DMS53 treated with DMSO at 0.1 percent for 48 hours (cell line): ENCODE measurements around the gene LDB1.
A peak's percentile ranks its signal among the peaks of the same experiment; 100 is the strongest.

ENCODE experiments used
- DNase-seq: peaks from one replicate; lab custom pipeline; 2025; ENCODE audit not compliant: unreplicated experiment; lab: John Stamatoyannopoulos, UW

Gene LDB1

DNA sequence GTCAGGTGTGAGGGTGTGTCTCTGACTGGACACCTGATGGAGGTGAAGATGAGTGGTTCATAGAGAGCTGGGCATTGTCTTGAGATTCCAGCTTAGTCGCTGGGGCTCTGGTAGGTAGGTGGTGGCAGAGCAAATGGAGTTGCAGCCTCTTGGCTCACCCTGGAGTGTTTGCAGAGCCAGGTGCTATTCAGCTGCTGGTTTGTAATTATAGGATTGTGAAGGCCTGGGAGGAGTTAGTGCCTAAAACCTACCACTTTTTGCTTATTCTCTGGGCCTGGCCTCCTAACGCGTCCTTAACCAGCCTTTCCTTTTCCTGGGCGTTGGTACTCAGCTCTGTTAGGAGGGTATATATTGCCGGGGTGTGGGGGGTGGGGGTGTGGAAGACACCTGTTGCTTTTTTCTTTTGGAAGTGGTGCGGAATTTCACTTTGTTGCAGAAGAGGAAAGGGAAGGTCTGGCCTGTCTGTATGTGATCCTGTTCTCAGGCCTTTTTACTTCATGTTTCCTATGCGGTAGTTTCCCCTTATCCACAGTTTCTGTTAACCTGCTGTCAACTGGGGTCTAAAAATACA, 15.9 kb upstream of the LDB1 start:
- DNase-seq, result peak; percentile 50

DNA sequence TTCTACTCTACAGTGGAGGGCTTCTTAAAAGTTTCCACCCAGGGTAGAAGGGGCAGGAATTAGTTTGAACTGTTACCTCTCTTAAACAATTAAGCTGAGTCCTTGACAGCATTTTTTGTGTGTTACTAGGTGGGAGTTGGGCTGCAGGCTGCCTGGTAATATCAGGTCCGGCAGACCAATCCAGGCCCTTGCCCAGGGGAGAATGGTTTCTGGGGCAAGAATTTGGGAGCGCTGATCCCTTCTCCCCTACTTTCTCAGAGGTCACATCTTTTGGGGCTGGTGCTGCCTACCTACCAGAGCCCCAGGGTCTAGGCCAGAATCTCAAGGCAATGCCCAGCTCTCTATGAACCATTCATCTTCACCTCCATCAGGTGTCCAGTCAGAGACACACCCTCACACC, 14.2 kb upstream of the LDB1 start:
- DNase-seq, result no peak

DNA sequence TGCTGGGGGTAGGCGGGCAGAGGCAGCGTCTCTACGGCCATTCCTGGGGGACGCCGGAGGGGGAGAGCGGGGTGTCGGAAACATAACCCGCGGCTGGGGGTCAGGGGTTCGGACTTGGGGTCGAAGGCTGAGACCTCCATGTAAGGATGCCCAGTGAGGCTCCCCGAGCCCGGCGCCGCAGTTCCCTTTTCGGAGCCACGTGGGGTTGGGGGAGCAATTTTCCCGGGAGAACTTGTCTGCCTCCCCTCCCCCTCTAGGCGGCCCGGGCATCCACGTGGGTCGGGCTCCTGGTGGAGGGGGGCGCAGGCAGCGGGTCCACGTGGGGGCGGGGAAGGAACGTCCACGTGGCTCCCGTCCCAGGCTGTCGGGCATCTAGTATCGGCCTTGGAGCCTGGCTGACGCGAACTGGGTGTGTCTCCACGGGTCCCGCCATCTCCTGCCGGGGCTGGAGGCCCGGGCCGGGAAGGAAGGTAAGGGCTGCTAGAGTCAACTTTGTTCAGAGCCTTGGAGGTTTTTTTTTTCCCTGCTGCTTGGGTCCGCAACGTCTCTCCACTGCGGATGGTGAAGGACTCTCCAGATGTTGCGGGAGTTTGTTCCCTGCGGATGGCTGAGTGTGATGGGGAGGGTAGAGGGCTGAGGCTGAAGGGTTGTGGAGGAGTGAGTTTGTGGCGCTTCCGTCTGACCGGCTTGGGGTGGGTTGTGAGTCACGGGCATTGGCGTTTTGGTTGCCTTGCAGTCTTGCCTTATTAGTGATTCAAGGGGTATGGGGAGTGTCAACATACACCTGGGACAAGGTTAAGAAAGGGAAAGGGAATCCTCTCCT, 13.4 kb upstream of the LDB1 start:
- no peak for DNase-seq

DNA sequence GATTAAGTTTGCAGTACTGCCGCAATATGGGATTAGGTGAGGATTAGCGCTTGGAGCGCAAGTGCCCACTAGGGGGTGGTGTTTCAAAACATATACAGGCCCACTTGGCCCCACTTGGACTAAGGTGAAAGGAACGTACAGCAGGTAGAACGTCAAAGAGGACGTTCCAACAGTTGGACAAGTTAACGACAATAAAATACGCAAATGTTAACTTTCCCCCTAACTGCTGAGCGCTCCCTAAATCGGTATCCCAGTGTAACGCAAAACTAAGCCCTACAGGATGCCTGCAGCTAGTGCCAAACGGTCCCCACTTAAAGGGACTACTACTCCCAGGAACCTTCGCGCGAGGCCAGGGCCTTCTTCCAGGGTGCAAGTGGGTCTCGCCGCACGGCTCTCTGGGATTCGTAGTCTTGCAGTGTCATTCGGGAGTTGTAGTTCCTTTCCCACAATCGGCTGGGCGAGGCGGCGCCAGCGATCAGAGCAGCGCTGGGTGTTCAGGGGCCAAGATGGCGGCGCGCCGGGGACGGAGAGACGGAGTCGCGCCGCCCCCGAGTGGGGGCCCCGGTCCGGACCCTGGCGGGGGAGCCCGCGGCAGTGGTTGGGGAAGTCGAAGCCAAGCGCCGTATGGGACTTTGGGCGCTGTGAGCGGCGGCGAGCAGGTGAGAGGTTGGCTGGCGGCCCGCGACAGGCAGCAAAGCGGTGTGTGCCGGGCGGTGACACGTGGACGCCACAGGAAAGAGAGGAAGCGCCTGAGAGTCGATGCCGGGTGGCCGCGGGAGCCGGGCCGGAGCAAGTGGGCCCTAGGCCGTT, 12.6 kb upstream of the LDB1 start, which contains the start of gene PPRC1:
Gene PPRC1 (plus strand): TSS at position 478 of the 810 bp plus-strand sequence. CDS start 29 bp downstream, at position 507.
- DNase-seq, result peak; percentile 98

DNA sequence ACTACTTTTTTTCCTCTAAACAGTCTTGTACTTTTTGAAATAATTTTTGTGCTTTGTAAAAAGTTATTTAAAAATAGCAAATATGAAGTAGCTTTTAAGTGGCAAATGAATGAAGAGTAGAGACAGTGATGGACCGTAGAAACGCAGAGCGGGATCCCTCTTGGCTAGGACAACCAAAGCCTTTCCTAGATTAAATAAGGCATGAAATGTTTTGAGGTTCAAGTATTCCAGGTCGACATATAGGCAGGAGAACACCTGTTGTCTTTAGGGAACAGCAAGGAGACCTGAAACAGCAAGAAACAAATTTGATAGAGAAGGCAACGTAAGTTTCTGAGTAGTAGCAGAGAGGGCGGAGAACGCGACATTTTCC, 12.0 kb upstream of the LDB1 start:
- no peak for DNase-seq

DNA sequence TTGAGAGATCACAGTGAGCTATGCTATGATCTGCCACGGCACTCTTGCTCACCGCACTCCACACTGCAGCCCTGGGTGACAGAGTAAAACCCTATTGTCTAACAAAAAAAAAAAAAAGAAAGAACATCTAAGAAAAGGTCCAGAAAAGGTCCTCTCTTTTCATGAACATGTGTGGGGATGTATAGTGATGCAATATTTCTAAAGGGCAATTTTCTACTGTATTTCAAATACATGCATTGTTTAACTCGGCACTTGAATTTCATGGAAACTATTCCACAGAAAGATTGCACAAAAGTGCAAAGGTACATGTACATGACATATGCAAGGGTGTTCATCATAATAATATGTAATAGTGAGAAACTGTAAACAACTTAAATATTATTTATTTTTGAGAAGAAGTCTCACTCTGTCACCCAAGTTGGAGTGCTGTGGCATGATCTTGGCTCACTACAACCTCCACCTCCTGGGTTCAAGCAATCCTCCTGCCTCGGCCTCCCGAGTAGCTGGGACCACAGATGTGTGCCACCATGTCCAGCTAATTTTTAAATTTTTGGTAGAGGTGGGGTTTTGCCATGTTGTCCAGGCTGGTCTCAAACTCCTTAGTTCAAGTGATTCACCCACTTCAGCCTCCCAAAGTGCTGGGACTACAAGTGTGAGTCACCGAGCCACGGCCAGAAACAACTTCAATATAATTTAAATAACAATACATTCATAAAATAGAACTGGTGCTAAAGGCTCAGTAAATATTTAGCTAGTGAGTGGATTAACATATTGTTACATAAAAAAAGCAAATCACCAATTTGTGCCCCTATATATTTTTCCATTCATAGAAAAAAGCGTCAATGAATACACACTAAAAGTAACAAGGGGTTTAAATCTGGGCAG, 11.4 kb upstream of the LDB1 start:
- DNase-seq, result peak; percentile 64

DNA sequence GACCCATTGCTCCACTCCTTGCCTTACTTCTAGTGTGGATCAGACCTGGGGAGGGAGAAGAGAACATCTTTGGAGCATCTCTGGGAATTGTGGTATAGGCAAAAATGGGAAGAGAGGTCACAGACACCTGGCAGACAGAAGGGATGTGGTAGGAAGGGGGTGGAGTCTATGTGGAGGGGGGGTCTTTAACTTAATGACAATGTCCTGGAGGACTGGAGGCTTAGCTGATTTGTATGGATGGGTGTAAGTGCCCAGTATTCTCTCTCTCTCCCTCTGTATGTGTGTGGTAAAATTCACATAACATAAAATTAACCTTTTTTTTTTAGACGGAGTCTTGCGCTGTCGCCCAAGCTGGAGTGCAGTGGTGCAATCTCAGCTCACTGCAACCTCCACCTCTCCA, 3.1 kb upstream of the LDB1 start:
- no peak for DNase-seq

DNA sequence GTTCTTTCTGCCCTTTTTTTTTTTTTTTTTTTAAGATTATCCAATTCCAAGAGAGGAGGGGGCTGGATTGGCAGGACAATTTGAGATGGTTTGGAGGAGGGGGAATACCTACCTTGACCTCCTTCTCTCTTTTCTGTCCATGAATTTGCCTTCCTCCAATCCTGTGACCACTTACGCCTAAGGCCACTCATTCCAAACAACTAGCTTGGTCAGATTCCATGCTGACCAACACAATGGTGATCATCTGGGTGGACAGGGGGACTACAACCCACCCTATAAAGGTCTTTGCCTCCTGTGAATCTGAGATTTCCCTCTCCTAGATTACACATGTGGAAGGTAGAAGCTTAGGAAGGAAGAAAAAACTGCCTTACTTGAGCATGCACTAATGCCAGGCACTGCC, 2.3 kb upstream of the LDB1 start:
- DNase-seq, result no peak

DNA sequence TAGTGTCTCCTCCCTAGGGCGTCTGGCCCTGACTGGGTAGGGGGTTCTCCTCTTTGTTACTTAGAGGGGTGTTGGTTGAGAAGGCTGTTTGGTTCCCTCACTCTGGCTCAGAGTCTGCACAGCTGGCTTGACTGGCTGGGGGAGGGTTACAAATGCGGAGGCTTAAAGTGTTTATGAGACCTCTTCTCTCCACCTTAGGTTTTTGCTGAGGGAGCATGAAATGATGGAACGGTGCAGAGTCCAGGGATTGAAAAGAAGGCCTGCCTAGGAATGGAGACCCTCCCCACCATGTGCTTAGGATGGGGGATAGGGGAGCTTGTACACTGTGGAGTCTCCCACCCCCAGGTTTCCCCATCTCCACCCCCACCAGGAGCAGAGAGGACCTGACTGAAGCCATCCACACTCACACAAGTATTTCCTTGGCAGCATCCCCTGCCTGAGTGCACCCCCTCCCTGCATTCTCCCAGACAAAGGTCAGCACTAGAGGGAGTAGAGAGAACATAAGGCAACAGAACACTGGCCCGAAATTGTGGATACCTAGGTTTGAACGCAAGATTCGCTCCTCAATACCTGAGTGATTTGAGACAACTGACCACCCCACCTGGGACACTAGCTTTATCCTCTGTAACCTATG, 1.7 kb upstream of the LDB1 start:
- DNase-seq, result no peak

DNA sequence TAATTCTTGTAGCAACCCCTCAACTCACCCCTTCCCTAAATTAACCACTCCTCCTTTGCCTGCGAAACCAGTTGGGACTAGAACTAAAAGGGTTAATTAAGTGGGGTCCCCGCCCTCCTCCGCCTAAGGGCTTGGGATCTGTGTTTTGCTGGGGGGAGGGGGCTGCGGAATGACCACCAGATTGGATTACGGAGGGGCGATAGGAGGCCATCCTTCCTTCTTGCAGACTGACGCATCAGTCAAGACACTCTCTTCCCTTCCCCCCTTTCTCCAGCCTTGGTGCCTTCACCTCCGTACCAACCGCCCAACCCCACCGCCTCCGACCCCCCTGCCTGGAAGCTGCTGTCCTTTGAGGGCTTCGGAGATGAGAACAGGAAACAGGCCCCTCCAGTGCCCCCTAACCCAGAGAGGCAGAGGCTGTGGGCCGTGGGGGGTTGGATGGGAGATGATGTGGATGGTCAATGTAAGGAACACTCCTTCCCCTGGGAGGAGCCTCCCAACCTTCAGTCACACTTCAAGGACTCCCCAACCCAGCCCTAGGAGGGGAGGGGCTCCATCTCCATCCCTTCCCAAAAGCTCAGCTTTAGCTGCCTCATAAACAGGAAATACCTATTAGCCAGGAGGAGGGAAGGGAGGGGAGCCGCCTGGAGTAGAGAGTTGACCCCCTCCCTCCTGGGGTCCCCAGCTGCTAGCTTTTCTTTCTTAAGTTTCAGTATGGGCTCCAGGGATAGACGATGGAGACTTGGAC, 997 bp upstream of the LDB1 start:
- no peak for DNase-seq

DNA sequence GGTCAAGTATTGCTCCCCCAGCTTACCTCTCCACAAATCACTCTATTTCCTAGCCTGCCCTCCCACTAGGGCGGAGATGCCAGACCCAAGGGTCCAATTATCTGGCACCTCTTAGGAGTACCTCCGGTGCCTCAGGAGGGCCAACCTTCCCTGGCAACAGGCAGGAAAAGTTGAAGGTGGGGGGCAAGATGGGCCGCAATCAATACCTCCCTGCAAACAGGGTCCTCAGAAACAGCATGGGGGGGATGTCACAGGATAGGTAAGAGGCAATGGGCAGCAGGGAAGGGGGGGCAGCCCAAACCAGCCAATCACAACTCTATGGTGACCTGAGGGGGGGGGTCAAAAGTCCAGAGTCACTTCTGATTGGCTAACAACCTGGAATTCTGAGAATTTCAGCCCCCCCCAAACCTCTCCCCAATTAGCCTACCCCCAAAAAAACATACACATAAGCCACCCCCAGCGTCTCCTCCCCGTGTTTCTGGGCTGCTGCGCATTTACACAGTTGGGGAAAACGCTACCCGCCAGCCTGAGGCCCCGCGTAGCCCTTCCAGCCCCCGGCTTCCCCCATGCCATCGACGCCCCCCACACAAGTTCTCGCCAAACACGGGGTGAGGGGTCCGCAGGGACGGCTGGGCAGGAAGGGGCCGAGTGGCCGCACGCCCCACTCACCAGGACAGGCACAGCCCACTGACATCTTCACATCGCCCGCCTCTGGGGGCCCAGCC, 589 bp downstream of the LDB1 start:
- peak; percentile 22 for DNase-seq

DNA sequence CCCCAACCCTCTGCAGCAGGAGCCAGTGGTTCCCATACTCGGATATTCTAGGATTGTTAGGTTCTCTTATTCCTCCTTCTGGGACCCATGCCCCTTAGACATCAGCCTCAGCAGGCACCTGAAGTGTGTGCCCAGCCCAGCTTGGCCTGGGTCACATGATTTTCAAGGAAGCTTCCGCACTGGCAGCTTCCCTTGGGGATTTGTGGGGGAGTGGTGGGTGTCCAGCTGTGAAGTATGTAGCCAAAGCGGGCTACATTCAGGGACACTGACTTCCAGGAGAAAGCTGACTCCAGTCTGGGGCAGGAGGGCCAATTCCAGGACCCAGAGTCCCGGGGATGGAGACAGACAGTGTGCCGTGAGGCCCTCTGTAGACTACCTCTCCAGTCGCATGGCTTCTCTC, 1.3 kb downstream of the LDB1 start:
- no peak for DNase-seq

DNA sequence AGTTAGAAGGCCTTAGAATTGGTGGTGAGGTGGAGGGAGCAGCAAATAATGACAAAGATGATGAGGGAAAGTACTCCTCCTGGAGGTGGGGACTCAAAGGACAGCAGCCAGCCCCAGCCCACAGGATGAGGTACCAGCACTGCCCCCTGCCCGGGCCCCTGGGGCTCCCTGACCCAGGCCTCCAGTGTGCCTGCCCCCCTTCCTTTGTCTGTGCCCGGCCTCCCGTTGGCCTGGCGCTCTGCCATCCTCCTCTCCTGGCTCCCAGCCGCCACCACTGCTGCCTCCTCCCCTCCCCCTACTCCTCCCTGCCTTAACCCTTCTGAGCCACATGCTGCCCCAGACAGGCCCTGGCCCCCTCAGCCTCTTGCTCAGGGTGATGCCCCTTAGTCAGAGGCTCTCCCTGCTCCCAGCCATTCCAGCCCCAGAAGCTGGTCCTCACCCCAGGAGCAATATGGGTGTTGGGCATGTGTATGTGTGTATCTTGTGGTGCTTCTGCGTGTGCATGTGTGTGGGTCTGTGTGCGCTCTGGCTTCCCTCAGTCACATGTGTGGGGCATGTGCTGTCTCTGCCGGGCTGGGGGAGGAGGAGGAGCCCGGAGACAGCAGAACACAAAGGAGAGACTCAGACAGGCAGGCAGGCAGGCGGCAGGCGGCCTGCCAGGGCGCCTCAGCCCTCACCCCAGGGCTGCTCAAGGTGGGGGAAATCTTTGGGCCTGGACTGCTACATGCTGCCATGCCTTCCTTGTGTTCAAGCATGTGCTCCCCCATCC, 2.6 kb downstream of the LDB1 start:
- DNase-seq, result peak; percentile 78

DNA sequence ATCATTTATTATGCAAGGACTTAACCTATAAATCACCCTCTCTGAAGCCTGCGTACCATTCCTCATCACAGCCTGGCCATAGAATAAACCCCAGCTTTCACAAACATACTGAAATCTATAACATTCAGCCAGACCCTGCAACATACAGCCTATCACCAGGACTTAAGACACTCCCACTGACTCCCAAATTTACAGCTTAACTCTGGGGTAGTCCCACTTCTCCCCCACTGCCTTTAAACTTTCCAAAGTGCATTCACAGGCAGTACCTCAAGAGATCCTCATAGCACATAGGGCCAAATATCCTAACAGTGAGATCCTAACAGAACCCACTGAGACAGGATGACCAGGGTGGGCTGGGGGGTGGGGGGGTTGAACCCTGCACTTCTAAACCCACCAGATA, 3.5 kb downstream of the LDB1 start:
- no peak for DNase-seq

DNA sequence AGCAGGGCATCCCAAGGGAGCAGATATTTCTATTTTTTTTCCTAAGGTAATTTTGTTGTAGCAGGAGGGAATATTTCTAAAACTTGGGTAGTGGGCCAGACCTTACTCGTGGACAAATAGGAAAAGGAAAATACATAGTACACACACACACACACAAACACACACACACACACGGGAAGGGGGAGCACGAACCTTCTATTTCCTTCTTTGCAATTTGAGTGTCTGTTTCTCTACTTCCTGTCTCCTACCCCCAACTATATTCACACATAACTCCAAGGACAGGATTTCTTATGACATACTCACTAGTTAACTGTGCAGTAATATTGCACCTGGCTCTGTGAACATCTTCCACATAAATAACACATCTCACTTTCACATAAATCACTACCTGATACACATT, 4.4 kb downstream of the LDB1 start:
- DNase-seq, result peak; percentile 4

DNA sequence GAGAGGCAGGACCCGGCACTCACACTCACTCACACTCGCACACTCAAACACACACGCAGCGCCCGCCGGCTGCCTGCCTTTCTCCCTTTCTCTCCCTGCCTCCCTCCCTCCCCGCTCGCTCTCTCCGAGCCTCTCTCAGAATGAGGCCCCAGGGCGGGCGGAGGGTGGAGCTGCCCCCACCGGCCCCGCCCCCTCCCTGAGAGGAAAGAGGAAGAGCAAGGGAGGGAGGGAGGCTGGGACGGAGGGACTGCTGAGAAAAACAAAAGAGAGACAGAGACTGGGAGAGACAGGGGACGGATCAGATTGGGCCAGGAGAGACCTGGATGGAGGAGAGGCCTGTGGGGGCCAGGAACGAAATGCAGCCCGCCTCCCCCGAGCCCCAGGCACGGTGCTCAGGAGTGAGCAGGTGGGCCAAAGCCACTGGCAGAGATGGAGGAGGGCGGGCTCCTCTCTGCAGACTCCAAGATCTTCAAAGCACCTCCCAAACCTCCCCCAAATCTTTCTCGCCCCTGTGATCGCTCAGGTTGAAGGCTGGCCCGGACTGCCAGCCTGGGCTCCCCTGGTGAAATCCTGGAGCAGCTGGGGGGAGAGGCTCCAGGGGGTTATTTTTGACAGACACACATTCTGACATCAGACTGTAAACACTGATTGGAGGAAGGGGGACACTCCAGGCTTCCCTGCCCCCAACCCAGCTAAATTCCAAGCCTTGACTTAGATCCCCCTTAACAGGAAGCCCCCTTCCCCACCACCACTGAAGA, 5.1 kb downstream of the LDB1 start:
- peak; percentile 62 for DNase-seq

DNA sequence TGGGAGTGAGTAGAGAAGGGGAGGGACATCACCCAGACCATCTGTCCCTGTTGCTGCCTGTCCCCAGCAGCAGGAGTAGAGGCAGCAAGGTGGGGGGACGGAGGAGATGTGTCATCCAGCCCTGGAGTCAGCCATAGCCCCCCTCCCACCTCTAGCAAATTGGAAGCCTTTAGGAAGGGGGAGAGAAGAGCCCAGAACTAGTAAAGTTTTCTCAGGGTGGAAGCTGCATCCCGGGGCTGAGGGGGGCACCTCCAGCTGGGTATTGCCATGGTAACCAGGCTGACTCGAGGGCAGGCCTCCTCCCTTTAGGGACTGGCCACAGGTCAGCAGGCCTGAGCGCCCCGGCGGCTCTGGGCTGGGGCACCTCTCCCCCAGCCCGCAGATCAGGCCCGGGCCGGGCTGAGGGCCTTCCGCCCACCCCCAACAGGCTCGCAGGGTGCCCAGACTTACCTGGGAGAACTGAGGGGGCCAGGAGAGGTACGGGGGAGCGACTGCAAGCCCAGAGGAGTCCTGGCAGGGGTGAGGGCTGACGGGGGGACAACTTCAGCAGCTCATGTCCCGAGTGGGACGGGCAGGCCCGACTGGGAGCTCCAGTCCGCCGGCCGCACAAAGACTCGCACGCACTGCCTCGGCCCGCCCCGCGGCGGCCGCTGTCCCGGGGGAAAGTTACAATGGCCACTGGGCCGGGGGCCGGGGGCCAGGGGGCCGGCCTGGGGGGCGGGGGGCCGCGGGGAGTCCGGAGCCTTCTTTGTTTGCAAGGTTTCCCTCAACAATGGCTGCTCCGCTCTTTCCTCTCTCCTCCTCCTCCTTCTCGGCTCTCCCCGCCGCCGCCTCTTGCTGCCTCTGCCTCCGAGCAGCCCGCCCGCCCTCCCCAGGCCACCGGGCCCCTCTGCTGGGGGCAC, 6.0 kb downstream of the LDB1 start:
- peak; percentile 43 for DNase-seq
